ENCODE measurements around the gene IQGAP3. TPM values are rescaled to one million over a fixed set of nuclear protein-coding genes. Genes with fewer than 3 reads are reported as not detected.

IQGAP3 gene
- total and polyA plus RNA-seq, 12 donors = 0.07 to 3.8 (median 0.23) TPM

- 93 to 95% methylated on average over 5 of the region's 5 CpGs for WGBS, 2 donors
- H3K4me3 ChIP-seq = no peak overlapping the region
- DNase-seq (no peak), ATAC-seq (no peak)
- peaks cover 7 to 25% (median 15%) of the 10 kb centered on the region in 9 donors for H3K4me1 ChIP-seq
- H3K36me3 ChIP-seq = peaks cover 0 to 63% (median 22%) of the 10 kb centered on the region in 9 donors
- H3K9me3 ChIP-seq = no peaks in the 10 kb centered on the region
- TF ChIP-seq CTCF (IDR thresholded peaks at IDR 0.05) = no peak
- H3K27ac ChIP-seq = no peak overlapping the region
- no peaks in the 10 kb centered on the region for H3K27me3 ChIP-seq
- intact Hi-C loops (cut with DNase I) = loop anchor here in 1 of 10 donors (10.0 kb wide), 1 partner anchor 113 kb away; no protein-coding TSS in a partner anchor
Observed at GRCh38 chr1:156598125-156598524, 25.8 kb upstream of the IQGAP3 start.

GRCh38 chr1:156596426-156596825 is 24.1 kb upstream of the IQGAP3 start:
- Histone ChIP-seq H3K4me1 (peaks cover 9 to 23% (median 13%) of the 10 kb centered on the region in 9 donors), H3K27me3 (no peaks in the 10 kb centered on the region), H3K27ac (no peak overlapping the region), H3K4me3 (no peak overlapping the region), H3K9me3 (no peaks in the 10 kb centered on the region), H3K36me3 (peaks cover 0 to 69% (median 25%) of the 10 kb centered on the region in 9 donors)
- intact Hi-C loops (cut with DNase I) = loop anchor here in 1 of 10 donors (10.0 kb wide), 1 partner anchor 112 kb away; no protein-coding TSS in a partner anchor
- WGBS, 2 donors = 90 to 92% methylated on average over 3 of the region's 3 CpGs
- TF ChIP-seq CTCF (IDR thresholded peaks at IDR 0.05) = no peak
- DNase-seq (no peak), ATAC-seq (no peak)

- Histone ChIP-seq H3K9me3 (no peaks in the 10 kb centered on the region), H3K36me3 (peaks cover 0 to 69% (median 25%) of the 10 kb centered on the region in 9 donors), H3K27me3 (no peaks in the 10 kb centered on the region), H3K4me1 (peaks cover 3 to 20% (median 13%) of the 10 kb centered on the region in 9 donors), H3K4me3 (no peak overlapping the region), H3K27ac (no peak overlapping the region)
- no peak for DNase-seq
- intact Hi-C loops (cut with DNase I) = loop anchor here in 1 of 10 donors (10.0 kb wide), 1 partner anchor 110 kb away; no protein-coding TSS in a partner anchor
- WGBS, 2 donors = 87 to 91% methylated on average over 2 of the region's 2 CpGs
- no peak for ATAC-seq
- TF ChIP-seq CTCF (IDR thresholded peaks at IDR 0.05) = no peak
Observed at GRCh38 chr1:156595016-156595415, 22.7 kb upstream of the IQGAP3 start.

GRCh38 chr1:156594190-156594589 is 21.8 kb upstream of the IQGAP3 start:
- TF ChIP-seq CTCF (IDR thresholded peaks at IDR 0.05) = no peak
- Histone ChIP-seq H3K36me3 (peaks cover 0 to 67% (median 25%) of the 10 kb centered on the region in 9 donors), H3K4me1 (peaks cover 3 to 19% (median 13%) of the 10 kb centered on the region in 9 donors), H3K4me3 (no peak overlapping the region), H3K9me3 (no peaks in the 10 kb centered on the region), H3K27ac (no peak overlapping the region), H3K27me3 (no peaks in the 10 kb centered on the region)
- intact Hi-C loops (cut with DNase I) = loop anchor here in 5 of 10 donors (5.0 to 10.0 kb wide), 5 partner anchors 87 to 142 kb away; partner anchors contain the start of gene MEF2D (in 1 of the 5)
- 76 to 79% methylated on average over 3 of the region's 3 CpGs for WGBS, 2 donors
- no peak for DNase-seq
- no peak for ATAC-seq
